Tibial artery (tissue), 4 donors: Measurements from ENCODE around the gene PRRX2.
A peak's percentile ranks its signal among the peaks of the same experiment; 100 is the strongest.

ENCODE experiments used
- DNase-seq, 2 donors: peaks; one replicate each; pipeline ENCODE4 v3.0.0-alpha.2; 2019
- H3K27ac ChIP-seq, 2 donors: fragments of 200-600 bp; sonication (generic) in 1 of 2; 1 replicate in 1 of 2; 2 replicates in 1 of 2; pipeline ENCODE4 v1.5.1; 2018 to 2019; ENCODE audit warnings: mild to moderate bottlenecking in 1 of 2
- H3K27me3 ChIP-seq, 2 donors: fragments of 200-600 bp; sonication (generic) in 1 of 2; one replicate each; pipeline versions ENCODE4 v1.5.1 to v1.6.0; 2016 to 2019
- H3K36me3 ChIP-seq, 3 donors: fragments of 200-600 bp; sonication (generic) in 2 of 3; one replicate each; pipeline ENCODE4 v1.5.1; 2016 to 2019; ENCODE audit warnings: mild to moderate bottlenecking in 2 of 3
- H3K4me1 ChIP-seq, 4 donors: fragments of 200-600 bp; sonication (generic) in 2 of 4; 1 replicate in 3 of 4; 2 replicates in 1 of 4; pipeline ENCODE4 v1.5.1; 2016 to 2019
- H3K4me3 ChIP-seq, 2 donors: fragments of 200-600 bp; sonication (generic) in 1 of 2; 1 replicate in 1 of 2; 2 replicates in 1 of 2; pipeline ENCODE4 v1.5.1; 2018 to 2019; ENCODE audit warnings: mild to moderate bottlenecking in 2 of 2
- H3K9me3 ChIP-seq, 3 donors: fragments of 200-600 bp; sonication (generic) in 1 of 3; one replicate each; pipeline ENCODE4 v1.5.1; 2016 to 2019
- CTCF ChIP-seq, 2 experiments: fragments of 200-600 bp in 1 of 2; fragments of 450-650 bp in 1 of 2; IDR thresholded peaks; one replicate each; pipeline ENCODE4 v1.5.1; 2017 to 2019; ENCODE audit warnings: antibody characterized with exemption in 2 of 2, mild to moderate bottlenecking in 1 of 2, moderate library complexity in 1 of 2
- intact Hi-C: fragments of 100-400 bp; cut with DNase I; formaldehyde crosslinking; loops from one replicate; pipeline ENCODE4 v1.15.0; 2023; ENCODE audit warnings: low total_unique reads

Gene PRRX2

GRCh38 chr9:129667378-129667777, 1.9 kb downstream of the PRRX2 start:
- Histone ChIP-seq H3K27me3 (no peaks in the 10 kb centered on the region), H3K27ac (peak overlapping the region; percentile 68 to 80), H3K36me3 (no peaks in the 10 kb centered on the region), H3K9me3 (no peaks in the 10 kb centered on the region), H3K4me1 (peaks cover 0 to 64% (median 34%) of the 10 kb centered on the region in 4 donors), H3K4me3 (peak overlapping the region; percentile 59 to 62)
- no peak for TF ChIP-seq CTCF (IDR thresholded peaks at IDR 0.05)
- DNase-seq, result no peak
- intact Hi-C loops, result no loop called here

DNA sequence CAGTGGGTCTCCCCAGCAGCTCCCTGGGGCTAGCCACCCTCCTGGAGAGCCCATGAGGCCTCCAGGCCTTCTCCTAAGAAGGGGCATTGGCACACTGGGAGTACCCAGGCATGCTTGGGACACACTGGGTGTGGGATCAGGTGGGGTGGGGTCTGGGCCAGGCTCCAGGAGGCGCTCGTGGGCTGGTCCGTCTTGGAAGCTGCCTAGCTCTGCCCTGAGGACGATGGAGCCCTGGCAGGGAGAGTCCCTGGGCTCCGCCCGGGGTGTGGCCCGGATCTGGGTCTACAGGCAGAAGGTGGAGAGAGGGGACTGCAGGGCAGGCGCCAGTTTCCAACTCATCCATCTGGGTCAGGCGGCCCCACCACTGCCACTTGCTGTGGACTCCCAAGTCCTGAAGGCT, 2.4 kb downstream of the PRRX2 start:
- TF ChIP-seq CTCF (IDR thresholded peaks at IDR 0.05), result no peak
- Histone ChIP-seq H3K27me3 (no peaks in the 10 kb centered on the region), H3K9me3 (no peaks in the 10 kb centered on the region), H3K4me3 (peak overlapping the region; percentile 59 to 62), H3K27ac (peak overlapping the region; percentile 68 to 80), H3K4me1 (peaks cover 0 to 69% (median 36%) of the 10 kb centered on the region in 4 donors), H3K36me3 (no peaks in the 10 kb centered on the region)
- intact Hi-C loops, result no loop called here
- DNase-seq, result peak in 1 of 2 donors; percentile 73

DNA sequence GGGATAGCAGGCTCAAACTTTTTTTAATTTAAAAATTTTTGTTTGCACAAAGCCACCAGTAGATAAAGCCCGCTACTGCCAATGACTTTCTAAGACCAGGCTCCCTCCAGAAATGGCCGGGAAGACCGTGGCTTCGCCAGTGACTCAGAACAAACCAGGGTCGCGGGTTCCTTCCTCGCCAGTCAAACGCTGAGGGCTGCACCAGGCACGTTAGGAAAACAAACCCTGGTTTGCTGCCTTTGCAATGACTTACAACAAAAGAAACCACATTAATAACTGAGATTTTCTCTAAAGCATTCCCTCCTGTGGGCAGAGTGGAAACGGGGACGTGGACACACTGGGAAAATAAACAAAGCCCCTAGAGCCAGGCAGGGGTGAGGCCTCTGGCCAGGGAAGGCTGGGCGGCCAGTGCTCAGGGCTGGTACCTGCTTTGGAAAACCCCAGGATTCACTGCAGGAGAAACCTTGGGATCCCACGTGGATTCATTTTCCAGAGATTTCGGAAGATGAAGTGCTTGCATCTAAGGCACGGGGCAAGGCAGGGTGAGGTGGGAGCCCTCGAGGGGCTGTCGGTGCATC, 3.8 kb downstream of the PRRX2 start:
- H3K4me3 ChIP-seq, result no peak overlapping the region
- no peaks in the 10 kb centered on the region for H3K9me3 ChIP-seq
- DNase-seq, result peak in 1 of 2 donors; percentile 76
- no peaks in the 10 kb centered on the region for H3K27me3 ChIP-seq
- intact Hi-C loops, result no loop called here
- H3K36me3 ChIP-seq, result no peaks in the 10 kb centered on the region
- H3K27ac ChIP-seq, result peak overlapping the region; percentile 54 to 80
- TF ChIP-seq CTCF (IDR thresholded peaks at IDR 0.05), result no peak
- H3K4me1 ChIP-seq, result peaks cover 0 to 74% (median 36%) of the 10 kb centered on the region in 4 donors

- Histone ChIP-seq H3K9me3 (no peaks in the 10 kb centered on the region), H3K27me3 (no peaks in the 10 kb centered on the region), H3K27ac (peak overlapping the region; percentile 54 to 80), H3K4me3 (no peak overlapping the region), H3K4me1 (peaks cover 0 to 74% (median 34%) of the 10 kb centered on the region in 4 donors), H3K36me3 (no peaks in the 10 kb centered on the region)
- TF ChIP-seq CTCF (IDR thresholded peaks at IDR 0.05), result no peak
- intact Hi-C loops, result loop anchor here (10.0 kb wide), 1 partner anchor 1065 kb away; no protein-coding TSS in a partner anchor
- no peak for DNase-seq
Measured at GRCh38 chr9:129669946-129670345, 4.5 kb downstream of the PRRX2 start.

DNA sequence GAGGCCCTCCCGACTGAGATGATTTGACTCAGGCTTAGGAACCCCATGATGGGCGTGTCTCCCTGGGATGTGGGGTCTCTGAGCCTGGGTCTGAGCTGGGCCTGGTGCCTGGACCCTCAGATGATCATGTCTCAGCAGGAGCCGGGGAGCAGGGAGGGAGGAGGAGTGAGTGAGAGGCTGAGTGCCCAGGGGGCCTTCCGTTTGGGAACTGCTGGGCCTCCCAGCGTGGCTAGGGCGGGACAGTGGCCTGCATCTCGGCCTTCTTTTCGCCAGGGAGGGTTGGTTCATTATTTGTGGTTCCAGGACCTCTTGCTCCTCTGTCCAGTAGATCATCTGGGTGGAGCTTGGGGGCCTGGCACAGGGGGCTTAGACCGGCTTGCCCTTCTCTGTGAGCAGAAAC, 5.6 kb downstream of the PRRX2 start:
- peak overlapping the region in 1 of 2 donors; percentile 24 for H3K27ac ChIP-seq
- intact Hi-C loops, result loop anchor here (10.0 kb wide), 1 partner anchor 1064 kb away; no protein-coding TSS in a partner anchor
- H3K27me3 ChIP-seq, result no peaks in the 10 kb centered on the region
- DNase-seq, result no peak
- H3K9me3 ChIP-seq, result no peaks in the 10 kb centered on the region
- TF ChIP-seq CTCF (IDR thresholded peaks at IDR 0.05), result no peak
- no peaks in the 10 kb centered on the region for H3K36me3 ChIP-seq
- H3K4me3 ChIP-seq, result no peak overlapping the region
- peaks cover 0 to 85% (median 37%) of the 10 kb centered on the region in 4 donors for H3K4me1 ChIP-seq
